GM12892 (cell line): ENCODE results near the gene ZMIZ1.

Experiments used
- POLR2A ChIP-seq: IDR thresholded peaks from 2 replicates; pipeline ENCODE4 v1.6.1; 2011; ENCODE audit warnings: low read depth, low read length, control low read depth
- POLR2AphosphoS5 ChIP-seq: IDR thresholded peaks from 2 replicates; pipeline ENCODE4 v1.6.1; 2011; ENCODE audit warnings: low read depth, low read length, control low read depth
- TAF1 ChIP-seq: IDR thresholded peaks from 2 replicates; pipeline ENCODE4 v1.6.1; 2011; ENCODE audit warnings: low read depth, mild to moderate bottlenecking, control low read depth, low read length, borderline replicate concordance

GRCh38 chr10:79088613-79089355, 20.0 kb downstream of the ZMIZ1 start:
- TF ChIP-seq POLR2A, result no peak
- TF ChIP-seq POLR2AphosphoS5, result no peak
- TF ChIP-seq TAF1, result no peak
